ENCODE data around the gene HES4. TPM values are rescaled to one million over a fixed set of nuclear protein-coding genes. Genes with fewer than 3 reads are reported as not detected.
A peak's percentile ranks its signal among the peaks of the same experiment; 100 is the strongest.

HES4 gene
- total RNA-seq, 1 experiment from 2014 or later: 145 TPM

GRCh38 chr1:963746-964525 is 36.0 kb downstream of the HES4 start:
- H3K36me3 ChIP-seq (ENCODE audit: control insufficient read depth in 1 of 2, insufficient read depth in 2 of 2, low read length in 2 of 2): peaks cover 11 to 19% of the 10 kb centered on the region in 2 experiments; a peak in 3 of 4 replicates
- TF ChIP-seq REST (IDR thresholded peaks at IDR 0.05; ENCODE audit: low read depth): no peak
- no peak for TF ChIP-seq ATF3 (IDR thresholded peaks at IDR 0.05)
- no TSS peak for BruUV-seq (replicated peaks)
- POLR2A ChIA-PET: interaction anchor here (0.7 kb wide), 1 partner anchor 50 kb away, joined by 3 read pairs; the partner anchor contains the start of gene ISG15
- H3K4me1 ChIP-seq (ENCODE audit: control insufficient read depth in 1 of 2, insufficient read depth in 2 of 2, low read length in 2 of 2): peaks cover 21 to 41% of the 10 kb centered on the region in 2 experiments
- peaks cover 27% of the 10 kb centered on the region for H3K79me2 ChIP-seq (ENCODE audit: insufficient read depth, low read length)
- ATAC-seq (no peak), DNase-seq (ENCODE audit: low read depth, low spot score) (no peak)
- H4K20me1 ChIP-seq (ENCODE audit: insufficient read depth): no peaks in the 10 kb centered on the region
- no peak overlapping the region for H2AFZ ChIP-seq (ENCODE audit: low read depth, low read length, poor library complexity, severe bottlenecking)
- H3K9me2 ChIP-seq (ENCODE audit: insufficient read depth): no peaks in the 10 kb centered on the region
- H3K4me3 ChIP-seq (replicated peaks in 1 of 2; ENCODE audit: low read depth in 1 of 2, low read length in 2 of 2): no peak overlapping the region
- H3K9me3 ChIP-seq (ENCODE audit: control insufficient read depth in 1 of 2, insufficient read depth in 1 of 2, low read depth in 1 of 2, low read length in 2 of 2): no peaks in the 10 kb centered on the region
- no peak overlapping the region for H3K27ac ChIP-seq (ENCODE audit: low read depth, low read length)
- CTCF ChIA-PET: no interaction called here
- H3K4me2 ChIP-seq (ENCODE audit: low read length): no peak overlapping the region
- H3K27me3 ChIP-seq (ENCODE audit: insufficient read depth, low read length): no peaks in the 10 kb centered on the region
- RAD21 ChIA-PET (ENCODE audit: low non-redundant PET in 1 of 2, low total read pairs in 2 of 2, uncharacterized antibody in 2 of 2, unreplicated experiment in 2 of 2): no interaction called here
- intact Hi-C loops (cut with micrococcal nuclease): loop anchor here (5.0 kb wide), 1 partner anchor 62 kb away; no protein-coding TSS in a partner anchor
- no peak overlapping the region for H3K9ac ChIP-seq (ENCODE audit: low read length)

- no peaks in the 10 kb centered on the region for H3K27me3 ChIP-seq (ENCODE audit: insufficient read depth, low read length)
- TF ChIP-seq CEBPB (IDR thresholded peaks at IDR 0.05; ENCODE audit: low read depth) (no peak), FOSL1 (IDR thresholded peaks at IDR 0.05; ENCODE audit: low read depth) (no peak), CTCF (IDR thresholded peaks at IDR 0.05 in 2 of 3, conservative IDR thresholded peaks at IDR 0.05 in 1 of 3; ENCODE audit: borderline replicate concordance in 1 of 3, insufficient read depth in 1 of 3, low read depth in 2 of 3, low read length in 2 of 3) (no peak), ZBTB33 (IDR thresholded peaks at IDR 0.05; ENCODE audit: extremely low read depth, insufficient replicate concordance, low read length) (no peak)
- ChIA-PET CTCF (no interaction called here), RAD21 (ENCODE audit: low non-redundant PET in 1 of 2, low total read pairs in 2 of 2, uncharacterized antibody in 2 of 2, unreplicated experiment in 2 of 2) (no interaction called here), POLR2A (no interaction called here)
- H3K27ac ChIP-seq (ENCODE audit: low read depth, low read length): peak overlapping the region; percentile 18; the same call in 1 of the 2 replicates
- ATAC-seq (no peak), DNase-seq (ENCODE audit: low read depth, low spot score) (no peak)
- H3K4me3 ChIP-seq (replicated peaks in 1 of 2; ENCODE audit: low read depth in 1 of 2, low read length in 2 of 2): no peak overlapping the region
- H3K9me3 ChIP-seq (ENCODE audit: control insufficient read depth in 1 of 2, insufficient read depth in 1 of 2, low read depth in 1 of 2, low read length in 2 of 2): no peaks in the 10 kb centered on the region
- H3K9me2 ChIP-seq (ENCODE audit: insufficient read depth): no peaks in the 10 kb centered on the region
- peaks cover 21 to 40% of the 10 kb centered on the region in 2 experiments for H3K4me1 ChIP-seq (ENCODE audit: control insufficient read depth in 1 of 2, insufficient read depth in 2 of 2, low read length in 2 of 2)
- no peak overlapping the region for H3K4me2 ChIP-seq (ENCODE audit: low read length)
- H4K20me1 ChIP-seq (ENCODE audit: insufficient read depth): no peaks in the 10 kb centered on the region
- H3K36me3 ChIP-seq (ENCODE audit: control insufficient read depth in 1 of 2, insufficient read depth in 2 of 2, low read length in 2 of 2): peaks cover 11 to 19% of the 10 kb centered on the region in 2 experiments; a peak in 3 of 4 replicates
- H2AFZ ChIP-seq (ENCODE audit: low read depth, low read length, poor library complexity, severe bottlenecking): no peak overlapping the region
- no peak overlapping the region for H3K9ac ChIP-seq (ENCODE audit: low read length)
- H3K79me2 ChIP-seq (ENCODE audit: insufficient read depth, low read length): peaks cover 34% of the 10 kb centered on the region
- intact Hi-C loops (cut with micrococcal nuclease): loop anchor here (5.0 kb wide), 1 partner anchor 61 kb away; no protein-coding TSS in a partner anchor
- BruUV-seq (replicated peaks): no TSS peak
Measured at GRCh38 chr1:963301-963651, 36.6 kb downstream of the HES4 start.

Measured in HCT116 (cell line).